ENCODE results near the gene PADI3. TPM values are rescaled to one million over a fixed set of nuclear protein-coding genes. Genes with fewer than 3 reads are reported as not detected.

Gene PADI3
- total RNA-seq, 4 donors from 2014 or later: not detected

GRCh38 chr1:17211377-17211776 is 37.5 kb upstream of the PADI3 start:
- Histone ChIP-seq H3K27me3 (no peaks in the 10 kb centered on the region), H3K9me3 (no peaks in the 10 kb centered on the region), H3K27ac (no peak overlapping the region), H3K4me3 (no peak overlapping the region), H3K4me1 (no peaks in the 10 kb centered on the region), H3K36me3 (no peaks in the 10 kb centered on the region)
- no peak for DNase-seq
- intact Hi-C loops (cut with DNase I; ENCODE audit: low total_unique reads): no loop called here
- no peak for TF ChIP-seq CTCF (IDR thresholded peaks at IDR 0.05)

- TF ChIP-seq CTCF (IDR thresholded peaks at IDR 0.05): no peak
- no peak for TF ChIP-seq POLR2A (IDR thresholded peaks at IDR 0.05)
- Histone ChIP-seq H3K27ac (no peak overlapping the region), H3K27me3 (no peaks in the 10 kb centered on the region)
Observed at GRCh38 chr1:17212009-17212408, 36.9 kb upstream of the PADI3 start.

GRCh38 chr1:17212487-17213121 is 36.3 kb upstream of the PADI3 start:
- Histone ChIP-seq H3K36me3 (no peaks in the 10 kb centered on the region), H3K9me3 (no peaks in the 10 kb centered on the region), H3K27me3 (no peaks in the 10 kb centered on the region), H3K4me1 (no peaks in the 10 kb centered on the region), H3K4me3 (no peak overlapping the region), H3K27ac (no peak overlapping the region)
- TF ChIP-seq CTCF (IDR thresholded peaks at IDR 0.05) (no peak), POLR2A (IDR thresholded peaks at IDR 0.05) (no peak)
- no peak for DNase-seq
- intact Hi-C loops (cut with DNase I; ENCODE audit: low total_unique reads): no loop called here

More at GRCh38 chr1:17212009-17212408, 36.9 kb upstream of the PADI3 start:
- intact Hi-C loops (cut with DNase I; ENCODE audit: low total_unique reads): no loop called here
- no peak for DNase-seq
- Histone ChIP-seq H3K9me3 (no peaks in the 10 kb centered on the region), H3K4me3 (no peak overlapping the region), H3K36me3 (no peaks in the 10 kb centered on the region), H3K4me1 (no peaks in the 10 kb centered on the region)

- Histone ChIP-seq H3K27me3 (no peaks in the 10 kb centered on the region), H3K4me3 (no peak overlapping the region), H3K36me3 (no peaks in the 10 kb centered on the region), H3K4me1 (no peaks in the 10 kb centered on the region), H3K9me3 (no peaks in the 10 kb centered on the region), H3K27ac (no peak overlapping the region)
- DNase-seq: no peak
- TF ChIP-seq CTCF (IDR thresholded peaks at IDR 0.05) (no peak), POLR2A (IDR thresholded peaks at IDR 0.05) (no peak)
- intact Hi-C loops (cut with DNase I; ENCODE audit: low total_unique reads): no loop called here
Observed at GRCh38 chr1:17213148-17213781, 35.6 kb upstream of the PADI3 start.

- no peak for TF ChIP-seq POLR2A (IDR thresholded peaks at IDR 0.05)
- no peak for TF ChIP-seq CTCF (IDR thresholded peaks at IDR 0.05)
- Histone ChIP-seq H3K4me1 (no peaks in the 10 kb centered on the region), H3K4me3 (no peak overlapping the region), H3K27ac (no peak overlapping the region), H3K27me3 (no peaks in the 10 kb centered on the region), H3K9me3 (no peaks in the 10 kb centered on the region), H3K36me3 (no peaks in the 10 kb centered on the region)
- intact Hi-C loops (cut with DNase I; ENCODE audit: low total_unique reads): no loop called here
- DNase-seq: no peak
Observed at GRCh38 chr1:17213782-17214148, 35.1 kb upstream of the PADI3 start.
